ENCODE measurements around the gene LDLRAD4. TPM values are rescaled to one million over a fixed set of nuclear protein-coding genes. Genes with fewer than 3 reads are reported as not detected.

The LDLRAD4 gene
- total RNA-seq, 1 donor from 2014 or later = 20.4 TPM

- no peak overlapping the region for H3K27ac Mint-ChIP-seq (ENCODE audit: unreplicated experiment)
- H3K4me1 Mint-ChIP-seq (ENCODE audit: unreplicated experiment) = no peaks in the 10 kb centered on the region
- TF ChIP-seq CTCF (IDR thresholded peaks at IDR 0.05) = no peak
- no peaks in the 10 kb centered on the region for H3K36me3 Mint-ChIP-seq (ENCODE audit: unreplicated experiment)
- no peak overlapping the region for H3K4me3 Mint-ChIP-seq (ENCODE audit: unreplicated experiment)
- H3K27me3 Mint-ChIP-seq (ENCODE audit: unreplicated experiment) = peaks cover 32% of the 10 kb centered on the region
- DNase-seq (ENCODE audit: extremely low spot score, unreplicated experiment) = peak; percentile 72
- H3K9me3 Mint-ChIP-seq (ENCODE audit: unreplicated experiment) = no peaks in the 10 kb centered on the region
These were observed 332.1 kb downstream of the LDLRAD4 start for GRCh38 chr18:13550418-13551304.

GRCh38 chr18:13551305-13551603, 332.7 kb downstream of the LDLRAD4 start:
- H3K4me1 Mint-ChIP-seq (ENCODE audit: unreplicated experiment) = no peaks in the 10 kb centered on the region
- peak; percentile 25 for DNase-seq (ENCODE audit: extremely low spot score, unreplicated experiment)
- no peak for TF ChIP-seq CTCF (IDR thresholded peaks at IDR 0.05)

GRCh38 chr18:13551841-13552733, 333.5 kb downstream of the LDLRAD4 start:
- Mint-ChIP-seq H3K9me3 (ENCODE audit: unreplicated experiment) (no peaks in the 10 kb centered on the region), H3K36me3 (ENCODE audit: unreplicated experiment) (no peaks in the 10 kb centered on the region), H3K4me1 (ENCODE audit: unreplicated experiment) (no peaks in the 10 kb centered on the region), H3K27me3 (ENCODE audit: unreplicated experiment) (peaks cover 39% of the 10 kb centered on the region), H3K27ac (ENCODE audit: unreplicated experiment) (no peak overlapping the region), H3K4me3 (ENCODE audit: unreplicated experiment) (no peak overlapping the region)
- no peak for TF ChIP-seq CTCF (IDR thresholded peaks at IDR 0.05)
- DNase-seq (ENCODE audit: extremely low spot score, unreplicated experiment) = peak; percentile 80

More at GRCh38 chr18:13551305-13551603, 332.7 kb downstream of the LDLRAD4 start:
- no peaks in the 10 kb centered on the region for H3K36me3 Mint-ChIP-seq (ENCODE audit: unreplicated experiment)
- H3K27ac Mint-ChIP-seq (ENCODE audit: unreplicated experiment) = no peak overlapping the region
- H3K27me3 Mint-ChIP-seq (ENCODE audit: unreplicated experiment) = peaks cover 36% of the 10 kb centered on the region
- H3K4me3 Mint-ChIP-seq (ENCODE audit: unreplicated experiment) = no peak overlapping the region
- no peaks in the 10 kb centered on the region for H3K9me3 Mint-ChIP-seq (ENCODE audit: unreplicated experiment)

GRCh38 chr18:13553449-13553848, 334.9 kb downstream of the LDLRAD4 start:
- H3K27ac Mint-ChIP-seq (ENCODE audit: unreplicated experiment) = no peak overlapping the region
- no peak overlapping the region for H3K4me3 Mint-ChIP-seq (ENCODE audit: unreplicated experiment)
- TF ChIP-seq CTCF (IDR thresholded peaks at IDR 0.05) = no peak
- H3K27me3 Mint-ChIP-seq (ENCODE audit: unreplicated experiment) = peaks cover 42% of the 10 kb centered on the region
- DNase-seq (ENCODE audit: extremely low spot score, unreplicated experiment) = peak; percentile 17
- H3K9me3 Mint-ChIP-seq (ENCODE audit: unreplicated experiment) = no peaks in the 10 kb centered on the region
- no peaks in the 10 kb centered on the region for H3K36me3 Mint-ChIP-seq (ENCODE audit: unreplicated experiment)
- H3K4me1 Mint-ChIP-seq (ENCODE audit: unreplicated experiment) = peaks cover 2% of the 10 kb centered on the region

- H3K27me3 Mint-ChIP-seq (ENCODE audit: unreplicated experiment) = peaks cover 36% of the 10 kb centered on the region
- H3K27ac Mint-ChIP-seq (ENCODE audit: unreplicated experiment) = no peak overlapping the region
- H3K4me3 Mint-ChIP-seq (ENCODE audit: unreplicated experiment) = no peak overlapping the region
- no peaks in the 10 kb centered on the region for H3K9me3 Mint-ChIP-seq (ENCODE audit: unreplicated experiment)
- no peaks in the 10 kb centered on the region for H3K36me3 Mint-ChIP-seq (ENCODE audit: unreplicated experiment)
- TF ChIP-seq CTCF (IDR thresholded peaks at IDR 0.05) = no peak
- peaks cover 2% of the 10 kb centered on the region for H3K4me1 Mint-ChIP-seq (ENCODE audit: unreplicated experiment)
- DNase-seq (ENCODE audit: extremely low spot score, unreplicated experiment) = no peak
These were observed 336.6 kb downstream of the LDLRAD4 start for GRCh38 chr18:13555192-13555591.
